Measurements from ENCODE around the gene HTR1E. TPM values are rescaled to one million over a fixed set of nuclear protein-coding genes. Genes with fewer than 3 reads are reported as not detected.
"Not testable (repeated sequence)": the region's sequence is repeated elsewhere in the genome, so short reads cannot be mapped to it uniquely, and the experiment has no call there.

Gene HTR1E
- polyA plus RNA-seq (ENCODE audit: insufficient read length in 3 of 3), result under 1 TPM; 0.45 to 0.93 (median 0.92) TPM
- long read RNA-seq, donor 1, result 0 reads
- long read RNA-seq, donor 2, result 0 reads
- long read RNA-seq, donor 3, result 0 reads
- long read RNA-seq, donor 4, result 0 reads
- long read RNA-seq, donor 5, result 0 reads
- long read RNA-seq, donor 6, result 0 reads
- long read RNA-seq, donor 7, result 0 reads
- long read RNA-seq, donor 8, result 0 reads
- long read RNA-seq, donor 9, result 0 reads
- long read RNA-seq, donor 10, result 0 reads
- long read RNA-seq, donor 11, partial matches to known transcripts, result 0 of 1 reads
- long read RNA-seq, donor 11, other reads (novel, unspliced or antisense), result 0 of 1 reads
- long read RNA-seq, donor 12, result 0 reads
- long read RNA-seq, donor 13, result 0 reads
- long read RNA-seq, donor 14, result 0 reads
- long read RNA-seq, donor 15, result 0 reads
- long read RNA-seq, donor 16, result 0 reads

- peak in 8 of 11 donors; percentile 35 to 46 (median 42) for DNase-seq (ENCODE audit: extremely low read depth in 1 of 11, low read depth in 9 of 11, low spot score in 4 of 11)
These were observed at the start of gene HTR1E for GRCh38 chr6:86937219-86938079. Gene HTR1E, plus strand, starts transcription at chr6:86937528. Its CDS starts 77,807 bp downstream, at chr6:87015335.

DNA sequence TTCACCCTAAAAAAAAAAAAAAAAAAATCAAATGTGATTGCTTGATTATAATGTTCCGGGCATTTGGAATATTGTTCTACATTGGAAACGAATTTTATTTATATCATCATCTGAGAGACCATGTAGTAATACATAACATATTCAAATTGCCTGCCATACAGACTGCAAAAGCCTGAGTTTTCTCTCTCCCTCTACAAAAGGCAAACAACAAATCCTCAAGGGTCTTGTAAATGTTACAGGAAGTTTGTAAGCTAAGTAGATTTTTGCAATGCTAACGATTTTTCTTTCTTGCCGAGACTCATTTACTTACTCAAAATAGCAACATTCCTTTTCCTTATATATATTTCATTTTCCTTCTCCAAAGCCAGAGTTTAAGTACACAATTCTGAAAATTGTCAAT lies 49.0 kb upstream of the HTR1E start:
- peak in 2 of 11 donors; percentile 11 to 13 for DNase-seq (ENCODE audit: extremely low read depth in 1 of 11, low read depth in 9 of 11, low spot score in 4 of 11)

- DNase-seq (ENCODE audit: extremely low read depth in 1 of 11, low read depth in 9 of 11, low spot score in 4 of 11), result not testable (repeated sequence)
These were observed 40.1 kb upstream of the HTR1E start for GRCh38 chr6:86897265-86897664.

- DNase-seq (ENCODE audit: extremely low read depth in 1 of 11, low read depth in 9 of 11, low spot score in 4 of 11), result no peak
These were observed 23.5 kb upstream of the HTR1E start for GRCh38 chr6:86913795-86914194.

GRCh38 chr6:86916393-86916792 lies 20.9 kb upstream of the HTR1E start:
- no peak for DNase-seq (ENCODE audit: extremely low read depth in 1 of 11, low read depth in 9 of 11, low spot score in 4 of 11)

- not testable (repeated sequence) for DNase-seq (ENCODE audit: extremely low read depth in 1 of 11, low read depth in 9 of 11, low spot score in 4 of 11)
These were observed 10.2 kb upstream of the HTR1E start for GRCh38 chr6:86927138-86927537.

DNA sequence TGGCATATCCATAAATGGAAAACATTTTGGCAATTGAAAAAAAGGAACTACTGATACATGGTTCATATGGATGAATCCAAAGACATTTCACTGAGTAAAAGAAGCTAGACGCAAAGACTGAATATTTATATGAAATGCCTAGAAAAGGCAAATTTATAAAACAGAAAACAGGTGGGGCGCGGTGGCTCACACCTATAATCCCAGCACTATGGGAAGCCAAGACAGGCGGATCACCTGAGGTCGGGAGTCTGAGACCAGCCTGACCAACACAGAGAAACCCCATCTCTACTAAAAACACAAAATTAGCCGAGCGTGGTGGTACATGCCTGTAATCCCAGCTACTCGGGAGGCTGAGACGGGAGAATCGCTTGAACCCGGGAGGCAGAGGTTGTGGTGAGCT lies 9.5 kb upstream of the HTR1E start:
- not testable (repeated sequence) for DNase-seq (ENCODE audit: extremely low read depth in 1 of 11, low read depth in 9 of 11, low spot score in 4 of 11)

- no peak for DNase-seq (ENCODE audit: extremely low read depth in 1 of 11, low read depth in 9 of 11, low spot score in 4 of 11)
These were observed 3.0 kb upstream of the HTR1E start for GRCh38 chr6:86934365-86934764.

DNA sequence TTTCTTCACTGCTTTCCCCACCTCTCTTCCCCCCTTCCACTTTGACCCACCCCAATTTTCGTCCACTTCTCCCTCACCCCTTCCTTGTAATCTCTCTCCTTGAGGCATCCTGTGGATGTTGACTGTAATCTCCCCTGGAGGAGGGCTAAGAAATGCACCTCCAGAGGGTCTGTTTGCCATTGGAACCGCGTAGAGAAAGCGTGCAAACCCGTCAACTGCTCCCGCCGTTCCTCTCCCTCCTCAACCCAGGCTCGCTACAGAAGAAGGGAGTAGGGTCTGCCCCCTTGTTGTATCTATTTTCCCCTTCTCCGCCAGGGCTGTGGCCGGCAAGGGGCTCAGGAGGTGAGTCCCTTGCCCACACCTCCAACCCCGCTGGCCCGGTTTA lies 502 bp upstream of the HTR1E start:
- no peak for DNase-seq (ENCODE audit: extremely low read depth in 1 of 11, low read depth in 9 of 11, low spot score in 4 of 11)

DNA sequence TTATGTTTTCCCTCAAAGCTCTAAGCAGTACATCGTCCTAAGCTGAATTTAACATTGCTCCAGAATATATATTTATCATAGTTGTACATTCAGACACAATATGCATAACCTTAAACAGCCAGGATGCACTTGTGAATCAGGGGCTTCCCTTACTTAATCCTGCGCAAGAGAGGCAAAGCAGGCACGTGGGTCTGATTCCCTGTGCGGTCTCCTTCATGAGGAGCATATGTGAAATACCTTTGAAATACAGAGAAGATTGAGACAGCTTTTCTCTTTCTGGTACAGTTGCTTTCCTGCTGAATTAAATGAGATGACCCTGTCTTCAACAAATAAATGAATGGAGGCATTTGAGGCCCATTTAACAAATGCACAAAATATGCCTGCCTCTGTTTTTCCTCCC lies 1.5 kb downstream of the HTR1E start:
- no peak for DNase-seq (ENCODE audit: extremely low read depth in 1 of 11, low read depth in 9 of 11, low spot score in 4 of 11)

DNA sequence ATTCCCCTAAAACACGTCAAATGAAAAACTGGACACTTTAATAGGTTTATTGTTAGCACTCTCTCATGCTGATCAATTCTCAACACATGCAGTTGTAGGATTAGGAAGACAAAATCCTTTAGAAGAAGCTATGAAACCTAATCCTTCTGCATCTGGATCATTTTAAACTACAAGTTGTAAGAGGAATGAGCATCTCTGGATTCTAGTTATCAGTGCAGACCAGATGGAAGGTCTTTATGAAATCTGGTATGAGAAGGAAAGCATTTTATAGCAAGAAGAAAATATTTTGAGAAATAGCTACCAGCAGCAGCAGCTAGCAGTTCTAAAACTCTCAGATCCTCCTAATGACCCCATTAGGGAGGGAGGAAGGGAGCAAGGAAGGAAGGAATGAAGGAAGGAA lies 4.1 kb downstream of the HTR1E start:
- no peak for DNase-seq (ENCODE audit: extremely low read depth in 1 of 11, low read depth in 9 of 11, low spot score in 4 of 11)

- no peak for DNase-seq (ENCODE audit: extremely low read depth in 1 of 11, low read depth in 9 of 11, low spot score in 4 of 11)
These were observed 5.6 kb downstream of the HTR1E start for GRCh38 chr6:86942769-86943516.

DNA sequence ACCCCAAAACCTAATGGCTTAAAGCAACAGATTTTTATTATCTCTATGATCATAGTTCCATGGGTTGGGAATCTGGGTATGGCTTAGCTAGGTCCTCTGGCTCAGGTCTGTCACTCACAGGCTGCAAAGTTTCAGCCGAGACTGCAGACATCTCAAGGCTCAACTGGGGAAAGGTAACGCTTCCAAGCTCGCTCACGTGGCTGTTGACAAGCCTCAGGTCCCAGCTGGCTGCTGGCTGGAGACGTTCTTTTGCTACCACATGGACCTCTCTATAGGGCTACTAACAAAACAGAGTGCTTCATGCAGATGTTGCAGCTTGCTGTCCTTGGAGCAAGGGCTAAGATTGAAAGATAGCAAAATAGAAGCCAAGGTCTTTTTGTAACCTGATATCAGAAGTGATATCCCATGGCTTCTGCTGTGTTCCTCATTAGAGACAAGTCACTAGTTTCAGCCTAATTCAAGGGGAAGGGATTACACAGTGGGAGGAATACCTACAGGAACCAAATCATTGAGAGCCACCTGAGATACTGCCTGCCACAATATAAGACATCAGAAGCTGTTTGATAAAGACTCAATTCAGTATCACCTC lies 6.6 kb downstream of the HTR1E start:
- no peak for DNase-seq (ENCODE audit: extremely low read depth in 1 of 11, low read depth in 9 of 11, low spot score in 4 of 11)

- DNase-seq (ENCODE audit: extremely low read depth in 1 of 11, low read depth in 9 of 11, low spot score in 4 of 11), result no peak
These were observed 12.4 kb downstream of the HTR1E start for GRCh38 chr6:86949771-86950170.

DNA sequence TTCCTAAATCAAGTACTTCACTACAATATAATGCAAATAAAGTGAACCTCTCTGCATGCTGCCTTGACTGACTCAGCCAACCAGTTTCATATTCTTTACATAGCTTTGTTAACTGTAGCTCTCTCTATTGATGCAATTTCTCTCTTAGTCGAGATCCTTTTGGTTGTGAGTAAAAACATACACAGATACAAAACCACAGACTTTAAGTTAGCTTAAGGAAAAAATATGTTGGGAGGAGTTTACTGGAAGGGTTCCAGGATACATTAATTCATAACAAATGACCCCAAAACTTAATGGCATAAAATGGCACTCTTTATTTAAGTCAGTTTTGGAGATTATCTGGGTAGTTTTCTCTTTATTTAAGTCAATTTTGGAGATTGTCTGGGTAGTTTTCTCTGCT lies 15.7 kb downstream of the HTR1E start:
- no peak for DNase-seq (ENCODE audit: extremely low read depth in 1 of 11, low read depth in 9 of 11, low spot score in 4 of 11)

DNA sequence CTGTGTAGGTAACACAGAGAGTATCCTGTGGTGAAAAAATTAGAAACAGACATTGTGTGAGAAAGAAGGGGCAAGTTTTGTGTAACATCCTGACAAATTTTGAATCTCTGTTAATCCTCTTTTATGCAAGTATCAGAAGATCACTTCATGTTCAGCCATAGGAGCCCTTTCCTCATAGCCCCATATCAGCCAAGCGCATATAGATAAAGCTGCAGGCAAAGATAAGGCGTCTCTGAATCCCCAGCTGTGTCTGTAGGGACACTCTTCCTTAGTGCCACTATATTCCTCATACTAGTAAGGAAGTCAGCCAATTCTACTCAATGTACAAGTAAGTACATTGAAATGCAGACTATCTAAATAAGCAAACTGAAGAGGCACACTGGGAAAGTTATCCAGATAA lies 22.3 kb downstream of the HTR1E start:
- DNase-seq (ENCODE audit: extremely low read depth in 1 of 11, low read depth in 9 of 11, low spot score in 4 of 11), result no peak

- DNase-seq (ENCODE audit: extremely low read depth in 1 of 11, low read depth in 9 of 11, low spot score in 4 of 11), result no peak
These were observed 24.3 kb downstream of the HTR1E start for GRCh38 chr6:86961455-86962200.

DNA sequence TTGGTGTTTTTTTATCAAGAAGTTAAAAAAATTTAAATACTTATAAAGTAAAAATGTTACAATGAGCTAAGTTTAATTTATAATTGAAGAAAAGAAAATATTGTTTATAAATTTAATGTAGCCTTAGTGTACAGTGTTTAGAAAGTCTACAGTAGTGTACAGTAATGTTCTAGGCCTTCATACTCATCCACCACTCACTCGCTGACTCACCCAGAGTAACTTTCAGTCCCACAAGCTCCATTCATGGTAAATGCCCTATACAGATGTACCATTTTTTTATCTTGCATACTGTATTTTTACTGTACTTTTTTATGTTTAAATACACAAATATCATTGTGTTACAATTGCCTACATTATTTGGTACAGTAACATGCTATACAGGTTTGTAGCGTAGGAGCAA lies 26.0 kb downstream of the HTR1E start:
- no peak for DNase-seq (ENCODE audit: extremely low read depth in 1 of 11, low read depth in 9 of 11, low spot score in 4 of 11)
